ENCODE measurements around the gene SNX13. TPM values are rescaled to one million over a fixed set of nuclear protein-coding genes. Genes with fewer than 3 reads are reported as not detected.

The SNX13 gene
- total RNA-seq, 4 donors from 2014 or later = 45.7 to 78.8 (median 67.3) TPM

DNA sequence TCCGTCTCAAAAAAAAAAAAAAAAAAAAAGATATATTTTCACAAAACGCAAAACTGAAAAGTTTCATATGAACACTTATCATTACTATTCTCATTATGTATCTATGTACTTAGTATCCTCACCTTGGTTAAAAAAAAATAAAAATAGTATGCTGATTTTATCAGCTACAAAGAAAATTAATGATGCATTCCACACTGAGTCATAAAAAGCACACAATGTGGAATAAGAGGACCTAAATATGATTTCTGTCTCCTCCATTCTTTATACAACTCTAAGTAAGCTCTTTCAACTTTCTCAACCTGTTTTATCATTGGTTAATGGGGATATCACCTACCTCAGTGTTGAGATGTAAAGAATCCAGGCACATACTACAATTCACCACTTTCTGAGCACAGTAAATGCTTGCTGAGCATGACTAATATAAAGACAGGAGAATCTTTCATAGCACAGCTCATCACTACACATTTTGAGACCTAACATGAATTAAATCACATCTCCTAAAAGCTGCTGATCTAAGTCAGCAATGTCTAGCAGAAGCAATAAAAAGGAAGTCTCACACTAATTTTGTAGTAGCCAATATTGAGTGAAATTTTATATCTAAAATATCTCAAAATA, 2.7 kb downstream of the SNX13 start:
- no peak for DNase-seq (ENCODE audit: low spot score in 2 of 2)
- intact Hi-C loops (cut with DNase I; ENCODE audit: low total_unique reads) = no loop called here
- 66 to 92% methylated on average over 2 of the region's 2 CpGs for WGBS, 2 donors
- no peak overlapping the region for H3K4me3 ChIP-seq (ENCODE audit: low read depth, poor library complexity, severe bottlenecking)
- TF ChIP-seq POLR2A (IDR thresholded peaks at IDR 0.05) = no peak
- TF ChIP-seq, protein P1, sequence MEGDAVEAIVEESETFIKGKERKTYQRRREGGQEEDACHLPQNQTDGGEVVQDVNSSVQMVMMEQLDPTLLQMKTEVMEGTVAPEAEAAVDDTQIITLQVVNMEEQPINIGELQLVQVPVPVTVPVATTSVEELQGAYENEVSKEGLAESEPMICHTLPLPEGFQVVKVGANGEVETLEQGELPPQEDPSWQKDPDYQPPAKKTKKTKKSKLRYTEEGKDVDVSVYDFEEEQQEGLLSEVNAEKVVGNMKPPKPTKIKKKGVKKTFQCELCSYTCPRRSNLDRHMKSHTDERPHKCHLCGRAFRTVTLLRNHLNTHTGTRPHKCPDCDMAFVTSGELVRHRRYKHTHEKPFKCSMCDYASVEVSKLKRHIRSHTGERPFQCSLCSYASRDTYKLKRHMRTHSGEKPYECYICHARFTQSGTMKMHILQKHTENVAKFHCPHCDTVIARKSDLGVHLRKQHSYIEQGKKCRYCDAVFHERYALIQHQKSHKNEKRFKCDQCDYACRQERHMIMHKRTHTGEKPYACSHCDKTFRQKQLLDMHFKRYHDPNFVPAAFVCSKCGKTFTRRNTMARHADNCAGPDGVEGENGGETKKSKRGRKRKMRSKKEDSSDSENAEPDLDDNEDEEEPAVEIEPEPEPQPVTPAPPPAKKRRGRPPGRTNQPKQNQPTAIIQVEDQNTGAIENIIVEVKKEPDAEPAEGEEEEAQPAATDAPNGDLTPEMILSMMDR (IDR thresholded peaks at IDR 0.05) = no peak

- WGBS, 2 donors = 48 to 51% methylated on average over 1 of the region's 1 CpG
- TF ChIP-seq POLR2A (IDR thresholded peaks at IDR 0.05) = no peak
- intact Hi-C loops (cut with DNase I; ENCODE audit: low total_unique reads) = no loop called here
These were observed 4.0 kb downstream of the SNX13 start for GRCh38 chr7:17936321-17936720.

DNA sequence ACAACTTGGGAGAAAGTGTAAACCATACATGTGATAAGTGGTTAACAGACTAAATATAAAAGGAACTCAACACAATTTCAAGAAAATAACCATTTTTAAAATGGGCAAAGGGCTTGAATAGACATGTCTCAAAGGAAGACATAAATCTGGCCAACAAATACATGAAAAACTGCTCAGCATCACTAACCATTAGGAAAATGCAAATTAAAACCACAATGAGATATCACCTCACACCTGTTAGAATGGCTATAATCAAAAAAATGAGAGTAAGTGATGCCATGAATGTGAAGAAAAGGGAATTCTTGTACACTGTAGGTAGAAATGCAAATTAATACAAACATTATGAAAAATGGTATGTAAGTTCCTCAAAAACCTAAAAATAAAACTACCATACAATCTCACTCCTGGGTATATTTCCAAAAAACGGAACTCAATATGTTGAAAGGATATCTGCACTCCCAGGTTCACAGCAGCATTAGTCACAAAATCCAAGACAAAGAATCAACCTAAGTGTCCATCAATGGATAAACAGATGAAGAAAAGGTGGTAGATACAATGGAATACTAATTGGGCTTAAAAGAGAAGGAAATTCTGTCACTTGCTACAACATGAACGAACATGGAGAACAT, 5.6 kb downstream of the SNX13 start:
- intact Hi-C loops (cut with DNase I; ENCODE audit: low total_unique reads) = no loop called here
- WGBS, 2 donors = 89 to 90% methylated on average over 2 of the region's 2 CpGs
- TF ChIP-seq POLR2A (IDR thresholded peaks at IDR 0.05) = no peak
- TF ChIP-seq, protein P1 (IDR thresholded peaks at IDR 0.05) = no peak
- H3K4me3 ChIP-seq (ENCODE audit: low read depth, poor library complexity, severe bottlenecking) = no peak overlapping the region
- no peak for DNase-seq (ENCODE audit: low spot score in 2 of 2)

More at GRCh38 chr7:17936321-17936720, 4.0 kb downstream of the SNX13 start:
- no peak overlapping the region for H3K4me3 ChIP-seq (ENCODE audit: low read depth, poor library complexity, severe bottlenecking)
- no peak for DNase-seq (ENCODE audit: low spot score in 2 of 2)

DNA sequence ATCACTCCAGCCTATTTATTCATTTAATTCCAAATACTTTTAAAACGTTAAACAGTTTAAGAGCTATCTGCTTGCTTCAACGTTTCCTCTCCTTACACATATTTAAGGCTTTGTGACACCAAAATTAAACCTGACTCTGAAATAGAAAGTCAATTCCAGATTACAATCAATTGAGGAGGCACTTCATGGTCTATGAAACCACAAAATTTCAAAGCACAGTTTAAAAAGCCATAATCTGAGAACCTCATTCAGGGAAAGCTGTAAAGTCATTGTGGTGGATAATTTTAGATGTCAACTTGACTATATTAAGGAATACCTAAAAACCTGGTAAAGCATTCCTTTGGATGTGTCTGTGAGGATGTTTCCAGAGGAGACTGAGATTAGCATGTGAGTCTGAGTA, 6.2 kb downstream of the SNX13 start:
- intact Hi-C loops (cut with DNase I; ENCODE audit: low total_unique reads) = no loop called here
- DNase-seq (ENCODE audit: low spot score in 2 of 2) = no peak
- H3K4me3 ChIP-seq (ENCODE audit: low read depth, poor library complexity, severe bottlenecking) = no peak overlapping the region
- TF ChIP-seq POLR2A (IDR thresholded peaks at IDR 0.05) = no peak
- TF ChIP-seq, protein P1 (IDR thresholded peaks at IDR 0.05) = no peak
- 66 to 74% methylated on average over 2 of the region's 2 CpGs for WGBS, 2 donors

DNA sequence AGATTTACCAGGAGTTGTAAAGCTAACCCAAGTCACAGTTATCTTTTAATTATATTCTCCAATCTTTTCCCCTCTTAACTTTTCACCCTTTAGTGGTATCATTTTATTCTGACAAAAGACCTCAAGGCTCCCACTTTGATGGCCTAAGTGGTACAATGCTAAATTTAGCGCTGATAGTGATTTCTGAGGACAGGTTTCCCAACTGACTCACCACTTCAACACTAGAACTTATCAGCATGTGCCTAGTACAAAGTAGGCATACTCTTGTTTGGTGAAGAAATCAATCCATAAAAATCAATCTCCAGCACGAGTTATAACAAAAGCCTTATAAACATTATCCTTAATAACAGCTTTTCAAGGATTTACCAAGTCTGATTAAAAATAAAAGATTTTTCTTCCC, 7.5 kb downstream of the SNX13 start:
- H3K4me3 ChIP-seq (ENCODE audit: low read depth, poor library complexity, severe bottlenecking) = no peak overlapping the region
- intact Hi-C loops (cut with DNase I; ENCODE audit: low total_unique reads) = no loop called here
- WGBS, 2 donors = 94 to 96% methylated on average over 2 of the region's 2 CpGs
- no peak for DNase-seq (ENCODE audit: low spot score in 2 of 2)
- TF ChIP-seq, protein P1 (IDR thresholded peaks at IDR 0.05) = no peak
- no peak for TF ChIP-seq POLR2A (IDR thresholded peaks at IDR 0.05)

DNA sequence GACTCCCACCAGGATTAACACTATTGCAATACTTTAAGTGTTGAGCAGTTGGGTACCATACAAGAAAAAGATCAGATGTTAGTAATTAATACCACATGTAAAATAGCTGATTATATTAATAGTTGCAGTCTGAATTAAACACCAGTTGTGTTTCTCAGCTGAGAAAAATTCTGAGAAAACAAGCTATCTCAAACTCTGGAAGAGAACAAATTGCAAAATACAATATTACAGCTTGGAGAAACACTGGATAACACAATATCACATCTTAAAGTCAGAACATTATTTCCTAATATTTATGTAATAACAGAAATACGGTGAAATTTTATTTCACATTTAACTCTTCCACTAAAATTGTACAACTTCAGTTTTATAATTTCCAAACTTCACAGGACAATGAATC, 9.2 kb downstream of the SNX13 start:
- intact Hi-C loops (cut with DNase I; ENCODE audit: low total_unique reads) = no loop called here
- no peak for DNase-seq (ENCODE audit: low spot score in 2 of 2)
- H3K4me3 ChIP-seq (ENCODE audit: low read depth, poor library complexity, severe bottlenecking) = no peak overlapping the region
- TF ChIP-seq, protein P1 (IDR thresholded peaks at IDR 0.05) = no peak
- TF ChIP-seq POLR2A (IDR thresholded peaks at IDR 0.05) = no peak
- 61 to 67% methylated on average over 1 of the region's 1 CpG for WGBS, 2 donors

All from lower leg skin (tissue), 4 donors.